C1 segment of cervical spinal cord (tissue), 14 donors: ENCODE data around the gene TPO.

ENCODE experiments used
- DNase-seq, 14 donors: peaks; one replicate each; lab custom pipeline; 2025; lab: John Stamatoyannopoulos, UW

The TPO gene

DNA sequence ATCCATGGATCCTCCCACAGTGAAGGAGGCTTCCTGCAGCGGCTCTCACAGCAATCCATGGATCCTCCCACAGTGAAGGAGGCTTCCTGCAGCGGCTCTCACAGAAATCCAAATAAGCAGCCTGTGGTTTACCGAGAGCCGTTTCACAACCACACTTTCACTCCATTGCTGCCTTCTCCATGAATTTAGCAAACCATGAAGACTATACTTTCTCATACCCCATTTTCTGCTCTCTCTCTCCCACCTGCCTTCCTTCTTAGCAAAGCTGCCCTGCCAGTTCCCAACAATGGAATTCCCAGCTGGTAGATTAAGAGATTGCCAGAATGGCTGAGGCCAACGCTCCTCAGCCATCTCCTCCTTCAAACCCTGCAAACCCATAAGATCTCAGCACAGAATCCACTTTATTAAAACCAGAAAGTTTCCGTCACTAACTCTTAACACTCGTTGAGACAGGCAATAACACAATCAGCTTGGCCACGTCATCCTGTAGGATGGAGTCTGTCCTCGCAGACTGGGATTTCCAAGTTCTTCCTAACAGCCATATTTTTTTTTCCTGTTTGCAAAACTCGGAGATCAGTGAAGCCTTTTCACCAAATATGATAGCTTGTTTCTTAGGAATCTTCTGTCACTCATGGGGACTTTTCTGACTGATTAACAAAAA lies 168.8 kb downstream of the TPO start:
- no peak for DNase-seq

GRCh38 chr2:1582891-1583341 lies 169.7 kb downstream of the TPO start:
- DNase-seq = no peak

DNA sequence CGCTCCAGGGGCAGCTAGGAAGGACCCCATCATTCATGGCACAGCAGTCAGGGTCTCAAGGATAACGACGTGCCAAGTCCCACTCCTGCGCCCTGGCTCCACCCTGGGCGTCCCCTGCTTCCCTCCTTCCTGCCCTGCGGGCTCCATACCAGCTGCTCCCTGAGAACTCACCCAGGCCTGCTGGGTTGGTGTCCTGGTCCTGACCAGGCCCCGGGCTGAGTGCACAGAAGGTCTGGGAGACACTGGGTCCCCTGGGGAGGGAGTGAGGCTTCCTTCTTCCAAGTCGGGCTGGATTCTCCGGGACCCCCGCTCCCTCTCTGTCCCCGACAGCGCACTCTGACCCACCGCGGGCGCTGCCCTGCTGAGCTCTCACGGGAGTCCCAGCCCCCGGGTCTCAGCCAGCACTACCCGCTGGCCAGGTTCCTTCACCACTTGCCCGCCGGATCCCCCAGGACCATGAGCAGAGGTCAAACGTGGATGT lies 170.8 kb downstream of the TPO start:
- DNase-seq = no peak

DNA sequence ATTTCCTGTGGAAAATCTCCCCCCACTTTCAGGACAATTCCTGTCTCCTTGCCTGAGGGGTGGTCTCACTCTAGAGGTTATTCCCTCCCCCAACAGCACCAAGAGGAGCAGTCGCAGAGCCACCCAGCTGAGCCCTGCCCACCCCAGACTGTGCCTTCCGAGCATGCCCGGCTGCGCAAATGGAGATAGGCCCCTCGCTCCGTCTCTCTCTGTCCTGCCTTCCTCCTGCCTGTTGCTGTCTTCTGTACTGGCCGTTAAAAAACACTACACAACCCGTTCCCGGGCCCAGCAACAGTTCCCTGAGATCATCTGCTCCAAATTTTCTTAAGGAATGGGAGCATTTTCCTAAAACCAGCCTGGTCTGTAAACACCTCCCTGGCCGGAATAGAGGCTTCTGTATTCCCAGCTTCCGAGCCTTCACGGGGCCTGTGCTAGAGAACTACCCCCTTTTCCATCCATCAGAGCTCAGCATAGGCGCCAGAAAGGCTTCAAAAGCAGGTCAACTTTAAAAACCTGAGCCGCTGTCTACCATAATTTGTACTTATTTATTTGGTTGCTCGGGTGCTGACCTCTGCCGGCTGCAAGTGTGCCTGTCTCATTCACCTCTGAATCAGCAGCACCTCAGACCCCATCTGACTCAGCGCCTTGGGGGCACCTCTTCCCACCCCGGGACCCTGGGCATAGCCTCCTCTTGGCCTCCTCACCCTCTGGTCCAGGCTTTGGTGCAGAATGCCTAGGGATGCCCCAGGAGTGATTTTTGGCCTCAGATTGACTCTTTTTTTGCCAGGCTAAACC lies 171.6 kb downstream of the TPO start:
- DNase-seq = no peak

DNA sequence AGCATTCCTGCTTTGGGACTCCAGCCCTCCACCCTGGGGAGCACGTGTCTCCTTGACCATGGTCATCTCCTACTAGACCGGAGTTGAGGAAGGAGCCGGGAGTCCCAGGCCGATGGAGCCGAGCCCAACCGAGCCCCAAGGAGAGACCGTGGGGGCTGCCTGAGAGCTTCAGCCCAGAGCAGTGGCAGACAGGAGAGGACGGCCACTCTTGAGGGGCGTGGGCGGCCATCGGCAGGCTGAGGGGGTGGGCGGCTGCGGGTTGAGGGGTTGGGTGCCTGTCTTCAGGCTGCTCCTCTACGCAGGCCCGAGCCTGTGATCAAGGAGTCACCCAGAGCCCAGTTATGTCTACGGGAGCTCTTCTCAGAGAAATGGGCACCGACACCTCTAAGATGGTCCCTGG lies 172.4 kb downstream of the TPO start:
- DNase-seq = no peak

GRCh38 chr2:1586251-1586922 lies 173.1 kb downstream of the TPO start:
- DNase-seq = no peak

GRCh38 chr2:1586923-1587840 lies 173.9 kb downstream of the TPO start:
- no peak for DNase-seq

- DNase-seq = no peak
These were observed 175.1 kb downstream of the TPO start for GRCh38 chr2:1588051-1588977.

DNA sequence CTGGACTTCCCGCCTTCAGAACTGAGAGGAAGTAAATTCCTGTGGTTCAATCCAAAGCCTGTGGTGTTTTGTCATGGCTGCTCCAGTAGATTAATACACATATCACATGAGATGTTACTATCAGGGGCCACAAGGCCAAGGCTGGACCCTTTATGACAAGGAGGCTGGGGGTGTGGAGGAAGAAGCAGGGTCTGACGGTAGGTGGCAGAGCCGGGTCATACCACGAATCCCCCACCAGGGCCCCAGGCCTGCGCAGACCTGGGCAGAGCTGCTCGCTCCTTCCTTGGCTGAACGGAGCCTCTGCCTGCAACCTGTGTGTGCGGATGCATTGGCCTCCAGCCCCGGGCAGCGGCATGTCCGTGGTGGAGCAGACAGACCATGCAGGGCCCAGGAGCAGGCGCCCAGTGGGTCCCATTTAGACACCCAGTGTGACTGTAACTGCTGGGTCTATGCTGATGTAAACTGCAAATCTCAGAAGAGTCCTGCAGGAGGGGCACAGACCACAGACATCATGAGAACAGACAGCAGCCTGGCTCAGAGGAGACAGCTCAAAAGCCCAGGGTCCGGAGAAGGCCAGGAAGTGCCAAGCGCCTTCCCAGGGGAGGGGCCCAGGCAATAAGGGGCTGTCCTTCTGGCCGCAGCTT lies 175.8 kb downstream of the TPO start:
- no peak for DNase-seq

- DNase-seq = no peak
These were observed 177.6 kb downstream of the TPO start for GRCh38 chr2:1590596-1591460.

GRCh38 chr2:1591461-1591770 lies 178.2 kb downstream of the TPO start:
- no peak for DNase-seq
